ENCODE data around the gene FOXC2. TPM values are rescaled to one million over a fixed set of nuclear protein-coding genes. Genes with fewer than 3 reads are reported as not detected.

The FOXC2 gene
- total and polyA plus RNA-seq, 2 donors = 0.09 to 1.2 TPM

Other genes starting within 250 kb of the FOXC2 start
- 0.05 TPM for gene FOXF1, start 56.3 kb upstream of the FOXC2 start, total RNA-seq
- 0.55 TPM for gene FOXF1, start 56.3 kb upstream of the FOXC2 start, polyA plus RNA-seq
- gene MTHFSD, start 11.6 kb upstream of the FOXC2 start, total RNA-seq = 11.0 TPM
- gene MTHFSD, start 11.6 kb upstream of the FOXC2 start, polyA plus RNA-seq = 18.4 TPM
- 0.19 TPM for gene FOXL1, start 11.7 kb downstream of the FOXC2 start, total RNA-seq
- 0.62 TPM for gene FOXL1, start 11.7 kb downstream of the FOXC2 start, polyA plus RNA-seq

All from thymus (tissue), 2 donors.